IPS-20b (cell line): ENCODE measurements around the gene EIF2S1.

ENCODE experiments used
- H3K27ac ChIP-seq: one replicate; pipeline ENCODE4 v1.5.1; 2013; ENCODE audit warnings: low read length
- H3K27me3 ChIP-seq: 2 replicates; pipeline ENCODE4 v1.6.1; 2013; ENCODE audit warnings: mild to moderate bottlenecking, low read length, inconsistent platforms; ENCODE audit not compliant: insufficient read depth
- H3K36me3 ChIP-seq: 2 replicates; pipeline ENCODE4 v1.6.1; 2013; ENCODE audit warnings: low read depth, mild to moderate bottlenecking, inconsistent platforms, low read length, moderate library complexity; ENCODE audit not compliant: insufficient read depth
- H3K4me1 ChIP-seq: 2 replicates; pipeline ENCODE4 v1.6.1; 2013; ENCODE audit warnings: mild to moderate bottlenecking, control low read depth, inconsistent platforms, low read length, moderate library complexity; ENCODE audit not compliant: insufficient read depth
- H3K4me3 ChIP-seq: 2 replicates; pipeline ENCODE4 v1.5.1; 2013; ENCODE audit warnings: mild to moderate bottlenecking, low read length, inconsistent platforms
- H3K9ac ChIP-seq: 2 replicates; pipeline ENCODE4 v1.6.1; 2013; ENCODE audit warnings: low read depth, mild to moderate bottlenecking, inconsistent platforms, low read length, moderate library complexity
- H3K9me3 ChIP-seq: 2 replicates; pipeline ENCODE4 v1.6.1; 2013; ENCODE audit warnings: mild to moderate bottlenecking, low read depth, low read length, inconsistent platforms; ENCODE audit not compliant: insufficient read depth

EIF2S1 gene

DNA sequence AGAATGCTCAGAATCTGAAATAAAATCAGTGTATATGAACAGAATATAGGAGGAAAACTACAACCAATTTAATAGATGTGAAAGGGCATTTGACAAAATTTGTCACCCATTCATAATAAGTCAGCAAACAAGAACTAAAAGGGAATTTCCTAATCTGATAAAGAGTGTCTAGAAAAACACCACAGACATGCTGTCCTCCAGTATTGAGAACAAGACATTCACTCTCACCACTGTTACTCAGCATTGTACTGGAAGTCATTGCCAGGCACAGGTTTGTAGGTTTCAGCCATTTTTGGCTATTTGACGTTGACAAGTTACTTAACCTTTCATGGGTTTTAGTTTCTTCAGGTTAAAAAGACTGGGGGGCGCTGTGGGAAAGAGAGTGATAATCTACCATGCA, 13.2 kb downstream of the EIF2S1 start:
- H3K9me3 ChIP-seq = no peaks in the 10 kb centered on the region
- H3K9ac ChIP-seq = no peak overlapping the region
- no peaks in the 10 kb centered on the region for H3K27me3 ChIP-seq
- H3K4me3 ChIP-seq = no peak overlapping the region
- no peak overlapping the region for H3K27ac ChIP-seq
- H3K4me1 ChIP-seq = no peaks in the 10 kb centered on the region
- peaks cover 91% of the 10 kb centered on the region for H3K36me3 ChIP-seq

DNA sequence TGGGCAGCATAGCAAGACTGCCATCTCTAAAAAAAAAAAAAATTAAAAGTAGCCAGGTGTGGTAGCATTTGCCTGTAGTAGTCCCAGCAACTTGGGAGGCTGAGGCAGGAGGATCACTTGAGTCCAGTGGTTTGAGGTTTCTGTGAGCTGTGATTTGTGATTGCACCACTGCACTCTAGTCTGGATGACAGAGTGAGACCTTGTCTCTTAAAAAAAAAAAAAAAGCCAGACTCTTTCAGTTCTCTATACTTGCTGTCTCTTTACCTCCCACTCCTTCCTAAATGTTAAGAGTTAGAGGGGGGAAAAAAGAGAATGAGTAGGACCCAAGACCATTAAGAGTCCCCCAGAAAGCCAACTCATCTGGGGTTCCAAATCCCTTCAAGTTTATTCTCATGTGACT, 17.8 kb downstream of the EIF2S1 start:
- Histone ChIP-seq H3K4me3 (no peak overlapping the region), H3K9ac (no peak overlapping the region), H3K36me3 (peaks cover 97% of the 10 kb centered on the region), H3K27me3 (no peaks in the 10 kb centered on the region), H3K27ac (no peak overlapping the region), H3K9me3 (no peaks in the 10 kb centered on the region), H3K4me1 (no peaks in the 10 kb centered on the region)

DNA sequence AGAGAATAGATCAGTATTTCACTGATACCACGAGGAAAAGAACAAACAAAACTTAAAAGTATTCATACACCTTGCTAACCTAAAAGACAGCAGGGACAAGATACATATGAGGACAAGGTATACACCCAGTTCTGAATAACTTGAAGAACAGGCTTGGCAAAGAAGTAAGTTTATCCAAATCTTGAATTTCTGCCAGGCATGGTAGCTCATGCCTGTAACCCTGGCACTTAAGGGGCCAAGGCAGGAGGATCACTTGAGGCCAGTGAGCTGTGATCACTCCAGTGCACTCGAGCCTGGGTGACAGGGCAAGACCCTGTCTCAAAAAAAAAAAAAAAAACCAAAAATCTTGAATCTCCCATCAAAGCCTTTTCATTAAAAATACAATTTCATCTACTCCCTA, 25.0 kb downstream of the EIF2S1 start:
- H3K27me3 ChIP-seq = no peaks in the 10 kb centered on the region
- H3K9ac ChIP-seq = no peak overlapping the region
- no peaks in the 10 kb centered on the region for H3K9me3 ChIP-seq
- no peak overlapping the region for H3K27ac ChIP-seq
- no peak overlapping the region for H3K4me3 ChIP-seq
- H3K36me3 ChIP-seq = peaks cover 71% of the 10 kb centered on the region
- H3K4me1 ChIP-seq = no peaks in the 10 kb centered on the region

DNA sequence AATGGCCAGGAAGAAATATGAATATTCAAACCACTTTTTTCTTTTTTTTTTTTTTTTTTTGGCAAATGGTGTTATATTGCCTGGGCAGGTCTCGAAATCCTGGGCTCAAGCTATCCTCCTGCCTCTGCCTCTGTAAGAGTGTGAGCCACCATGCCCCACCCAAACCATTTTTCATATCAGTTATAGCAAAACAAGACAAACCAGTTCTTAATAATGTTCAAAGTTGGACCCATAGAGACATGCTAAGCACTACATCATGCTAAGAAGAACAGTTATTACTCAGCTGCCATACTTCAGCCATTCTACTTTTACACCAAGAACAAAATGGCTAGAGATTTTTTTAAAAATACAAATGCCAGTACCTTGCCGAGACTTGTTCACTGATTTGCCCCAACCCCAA, 25.5 kb downstream of the EIF2S1 start:
- no peak overlapping the region for H3K27ac ChIP-seq
- H3K36me3 ChIP-seq = peaks cover 66% of the 10 kb centered on the region
- H3K9ac ChIP-seq = no peak overlapping the region
- H3K4me1 ChIP-seq = no peaks in the 10 kb centered on the region
- H3K9me3 ChIP-seq = no peaks in the 10 kb centered on the region
- no peaks in the 10 kb centered on the region for H3K27me3 ChIP-seq
- no peak overlapping the region for H3K4me3 ChIP-seq

DNA sequence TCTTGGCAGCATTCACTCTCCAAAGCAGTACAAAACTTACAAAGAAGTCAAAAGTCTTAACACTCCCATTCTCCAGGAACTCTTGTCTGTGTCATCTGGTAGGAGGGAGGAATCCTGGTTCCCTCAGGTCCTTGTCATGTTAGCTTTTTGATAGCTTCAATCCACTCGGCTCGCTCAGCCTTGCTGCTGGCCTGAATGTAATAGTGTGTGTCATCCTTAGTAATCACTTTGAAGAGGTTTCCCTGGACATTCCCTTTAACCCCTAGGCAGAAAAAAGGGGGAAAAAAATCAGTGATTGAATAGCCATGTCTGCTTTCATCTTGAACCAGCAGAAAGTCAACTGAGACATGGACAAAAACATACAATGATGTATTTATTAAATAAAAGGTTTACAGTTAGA, 27.1 kb downstream of the EIF2S1 start:
- Histone ChIP-seq H3K9me3 (no peaks in the 10 kb centered on the region), H3K27ac (no peak overlapping the region), H3K9ac (no peak overlapping the region), H3K27me3 (no peaks in the 10 kb centered on the region), H3K36me3 (peaks cover 51% of the 10 kb centered on the region), H3K4me3 (no peak overlapping the region), H3K4me1 (no peaks in the 10 kb centered on the region)

DNA sequence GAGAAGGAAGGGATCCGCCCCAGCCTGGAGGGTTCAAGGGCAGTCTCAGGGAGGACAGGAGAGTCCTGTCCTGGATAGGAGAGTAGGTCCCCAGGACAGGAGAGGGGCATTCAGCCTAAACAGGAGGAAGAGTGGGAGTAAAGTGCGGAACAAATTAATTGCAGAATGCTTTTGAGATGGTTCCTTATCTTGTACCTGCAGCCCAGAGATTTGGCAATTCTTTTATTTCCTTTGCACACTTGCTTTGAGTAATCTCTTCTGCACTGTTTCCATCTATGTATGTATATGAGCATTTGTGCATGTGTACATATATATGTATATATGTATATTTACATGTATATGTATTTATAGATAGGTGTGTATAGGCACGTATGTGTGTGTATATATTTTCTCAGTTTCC, 29.1 kb downstream of the EIF2S1 start:
- H3K4me1 ChIP-seq = no peaks in the 10 kb centered on the region
- H3K9ac ChIP-seq = no peak overlapping the region

DNA sequence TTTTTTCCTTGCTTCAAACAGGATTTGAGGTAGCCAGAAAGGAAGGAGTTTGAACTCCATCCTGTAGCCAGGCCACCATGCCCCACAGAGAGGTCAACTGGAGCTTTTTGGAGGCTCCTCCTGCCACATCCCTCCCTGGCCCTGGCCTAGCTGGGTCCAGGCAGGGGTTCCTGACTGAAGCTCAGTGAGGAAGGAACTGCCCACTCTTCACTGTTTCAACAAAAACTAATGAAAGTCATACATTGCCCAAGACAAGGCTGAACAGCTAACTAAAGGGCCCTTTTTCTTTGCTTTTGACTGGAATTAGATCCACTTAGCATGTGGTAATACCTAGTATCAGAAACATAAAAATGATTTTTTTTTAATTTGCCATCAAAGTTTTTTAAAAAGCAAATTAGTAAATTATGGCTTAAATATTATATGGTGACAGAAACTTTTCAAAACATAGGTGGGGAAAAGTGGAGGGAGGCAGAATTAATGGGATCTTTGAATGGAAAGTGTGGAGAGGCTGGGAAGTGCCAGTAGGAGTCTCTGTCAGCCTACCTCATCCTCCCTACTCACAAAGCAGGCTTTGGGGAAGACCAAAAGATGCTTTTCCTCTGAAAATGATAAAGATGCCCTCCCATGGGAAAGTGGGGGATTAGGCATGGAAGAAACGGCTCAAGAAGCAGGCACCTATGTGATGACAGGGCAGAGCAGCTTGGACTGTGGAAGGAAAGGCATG, 29.8 kb downstream of the EIF2S1 start:
- no peaks in the 10 kb centered on the region for H3K4me1 ChIP-seq
- H3K27ac ChIP-seq = no peak overlapping the region
- peaks cover 23% of the 10 kb centered on the region for H3K36me3 ChIP-seq
- H3K4me3 ChIP-seq = no peak overlapping the region
- no peaks in the 10 kb centered on the region for H3K9me3 ChIP-seq
- H3K27me3 ChIP-seq = no peaks in the 10 kb centered on the region
- H3K9ac ChIP-seq = no peak overlapping the region

More for the DNA sequence above, 29.1 kb downstream of the EIF2S1 start:
- Histone ChIP-seq H3K36me3 (peaks cover 30% of the 10 kb centered on the region), H3K27me3 (no peaks in the 10 kb centered on the region), H3K9me3 (no peaks in the 10 kb centered on the region), H3K27ac (no peak overlapping the region), H3K4me3 (no peak overlapping the region)

DNA sequence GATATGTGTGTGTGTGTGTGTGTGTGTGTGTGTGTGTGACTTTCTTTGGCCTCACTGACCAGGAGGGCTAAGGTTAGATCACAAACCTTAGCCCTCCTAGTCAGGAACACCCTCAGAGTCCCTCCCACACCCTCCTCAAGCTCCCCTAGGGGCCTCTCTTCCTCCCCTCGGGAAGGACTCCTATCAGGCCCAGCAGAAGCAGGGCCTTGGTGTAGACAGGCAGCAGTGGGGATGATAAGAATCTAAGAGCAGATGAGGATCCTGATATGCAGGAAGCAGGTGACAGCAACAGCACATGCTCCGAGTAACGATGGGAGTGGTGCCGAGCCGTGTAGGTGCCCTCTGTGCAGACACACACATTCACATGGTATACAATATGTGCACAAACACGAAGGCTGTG, 31.1 kb downstream of the EIF2S1 start:
- Histone ChIP-seq H3K36me3 (peaks cover 10% of the 10 kb centered on the region), H3K9ac (no peak overlapping the region), H3K4me1 (no peaks in the 10 kb centered on the region), H3K27me3 (no peaks in the 10 kb centered on the region), H3K4me3 (no peak overlapping the region), H3K9me3 (no peaks in the 10 kb centered on the region), H3K27ac (no peak overlapping the region)

DNA sequence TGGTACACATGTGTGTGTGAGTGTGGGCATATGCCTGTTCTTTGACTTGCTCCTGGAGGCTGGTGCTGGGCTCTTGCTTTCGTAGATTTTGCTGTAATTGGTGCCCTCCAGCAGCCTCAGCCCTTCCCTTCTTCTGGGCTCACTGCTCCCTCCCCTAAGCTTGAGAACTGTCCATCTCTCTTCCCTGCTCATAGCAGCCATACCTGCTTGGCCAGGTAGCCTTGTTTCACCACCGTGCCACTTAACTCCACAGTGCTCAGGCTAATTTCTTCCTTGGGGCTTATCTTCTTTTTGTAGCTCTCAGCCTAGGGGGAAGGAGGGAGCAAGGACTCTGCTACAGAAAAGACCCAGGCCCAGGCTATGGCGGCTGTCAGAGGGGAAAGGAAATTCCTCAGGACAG, 32.0 kb downstream of the EIF2S1 start:
- Histone ChIP-seq H3K36me3 (peaks cover 1% of the 10 kb centered on the region; the same call in 1 of the 2 replicates), H3K27me3 (no peaks in the 10 kb centered on the region), H3K27ac (no peak overlapping the region), H3K4me3 (no peak overlapping the region), H3K4me1 (no peaks in the 10 kb centered on the region), H3K9ac (no peak overlapping the region), H3K9me3 (no peaks in the 10 kb centered on the region)

DNA sequence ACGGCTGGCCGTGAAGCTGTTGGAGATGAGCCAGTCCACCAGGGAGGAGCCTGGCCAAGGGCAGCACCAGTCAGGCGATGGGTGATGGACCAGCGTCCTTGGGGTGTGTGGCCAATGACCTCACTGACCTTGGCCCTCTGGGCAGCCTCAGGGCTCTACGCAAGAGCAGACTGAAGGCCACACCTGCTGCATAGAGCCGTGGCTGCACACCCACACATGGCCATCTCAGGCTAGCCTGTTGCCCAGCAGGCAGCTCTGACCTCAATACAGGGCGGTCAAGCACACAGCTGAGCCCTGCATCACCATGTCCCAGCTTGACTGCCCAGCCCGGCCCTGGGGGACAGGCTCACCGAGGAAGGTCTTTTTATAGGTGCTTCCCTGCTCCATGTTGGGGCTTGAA, 32.7 kb downstream of the EIF2S1 start:
- Histone ChIP-seq H3K4me1 (no peaks in the 10 kb centered on the region), H3K9me3 (no peaks in the 10 kb centered on the region), H3K4me3 (no peak overlapping the region), H3K36me3 (no peaks in the 10 kb centered on the region), H3K9ac (no peak overlapping the region), H3K27me3 (no peaks in the 10 kb centered on the region), H3K27ac (no peak overlapping the region)

DNA sequence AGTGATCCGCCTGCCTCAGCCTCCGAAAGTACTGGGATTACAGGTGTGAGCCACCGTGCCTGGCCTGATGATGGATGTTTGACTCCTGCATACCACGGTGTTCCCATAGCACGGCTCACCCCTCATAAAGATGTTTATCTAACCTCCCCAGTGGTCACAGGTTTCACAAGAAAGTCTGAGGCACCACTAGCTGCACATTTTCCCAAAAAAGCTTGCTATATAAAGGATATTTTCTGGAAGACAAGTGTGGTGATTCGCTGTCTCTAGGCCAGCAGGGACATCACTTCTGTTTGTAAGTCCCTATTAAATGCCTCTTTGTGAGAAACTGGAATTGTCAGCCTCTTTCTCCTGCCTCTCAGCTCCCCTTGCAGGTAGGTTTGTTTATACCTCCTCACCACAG, 33.6 kb downstream of the EIF2S1 start:
- H3K9ac ChIP-seq = no peak overlapping the region
- H3K27me3 ChIP-seq = no peaks in the 10 kb centered on the region
- no peaks in the 10 kb centered on the region for H3K4me1 ChIP-seq
- H3K36me3 ChIP-seq = no peaks in the 10 kb centered on the region
- H3K27ac ChIP-seq = no peak overlapping the region
- no peak overlapping the region for H3K4me3 ChIP-seq
- no peaks in the 10 kb centered on the region for H3K9me3 ChIP-seq

DNA sequence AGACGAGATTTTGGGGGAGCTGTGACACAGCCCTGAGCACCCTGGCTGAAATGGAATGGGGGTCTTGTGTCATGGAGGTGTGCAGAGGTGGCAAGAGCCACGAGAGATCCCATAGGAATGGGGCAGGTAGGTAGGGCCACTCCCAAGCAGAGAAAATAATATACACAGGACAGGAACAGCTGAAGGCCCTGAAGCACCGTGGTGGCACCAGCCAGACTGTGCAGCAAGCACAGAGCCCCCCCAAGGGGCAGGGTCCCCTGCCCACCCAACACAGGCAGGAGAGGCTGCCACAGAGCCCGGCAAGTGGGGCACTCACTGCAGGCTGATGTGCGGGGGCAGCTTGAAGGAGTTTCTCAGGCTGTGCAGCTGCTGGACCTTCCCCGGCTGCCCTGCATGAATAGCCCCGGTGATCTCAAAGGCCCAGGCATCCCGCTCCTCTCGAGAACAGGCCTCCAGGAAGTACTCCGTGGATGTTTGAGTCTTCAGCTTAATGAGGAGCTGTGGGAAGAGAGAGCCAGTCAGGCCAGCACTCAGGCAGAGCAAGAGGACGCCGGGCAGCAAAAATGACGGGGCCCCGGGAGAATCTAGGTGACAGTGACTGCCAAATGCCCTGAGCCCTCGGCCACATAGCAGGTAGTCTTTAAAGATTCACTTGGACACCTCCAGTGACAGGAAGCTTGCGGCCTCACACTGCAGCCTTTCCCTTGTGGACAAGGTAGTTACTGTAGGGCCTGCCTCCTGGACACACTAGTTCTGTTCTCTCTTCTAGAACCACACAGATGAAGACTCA, 35.2 kb downstream of the EIF2S1 start:
- Histone ChIP-seq H3K27ac (no peak overlapping the region), H3K36me3 (no peaks in the 10 kb centered on the region), H3K4me3 (no peak overlapping the region), H3K4me1 (no peaks in the 10 kb centered on the region), H3K9ac (no peak overlapping the region), H3K9me3 (no peaks in the 10 kb centered on the region), H3K27me3 (no peaks in the 10 kb centered on the region)
